Renal cortex interstitium (tissue), 11 donors: ENCODE results near the gene GPRIN2. TPM values are rescaled to one million over a fixed set of nuclear protein-coding genes. Genes with fewer than 3 reads are reported as not detected.
"Not testable (repeated sequence)": the region's sequence is repeated elsewhere in the genome, so short reads cannot be mapped to it uniquely, and the experiment has no call there.

Experiments
- DNase-seq, 11 donors: peaks; one replicate each; pipeline ENCODE4 v3.0.0-alpha.2; 2013; ENCODE audit warnings: low read depth in 9 of 11, low spot score in 4 of 11; ENCODE audit errors: extremely low read depth in 1 of 11
- polyA plus RNA-seq, 3 donors: library from polyadenylated mRNA; unstranded; fragments of 120-200 nt; gene quantifications; one replicate each; pipeline ENCODE4 v1.2.1, GENCODE V29; 2013; ENCODE audit not compliant: insufficient read length in 3 of 3

Gene GPRIN2
- polyA plus RNA-seq, 3 donors, result 3.1 to 7.0 (median 3.8) TPM

DNA sequence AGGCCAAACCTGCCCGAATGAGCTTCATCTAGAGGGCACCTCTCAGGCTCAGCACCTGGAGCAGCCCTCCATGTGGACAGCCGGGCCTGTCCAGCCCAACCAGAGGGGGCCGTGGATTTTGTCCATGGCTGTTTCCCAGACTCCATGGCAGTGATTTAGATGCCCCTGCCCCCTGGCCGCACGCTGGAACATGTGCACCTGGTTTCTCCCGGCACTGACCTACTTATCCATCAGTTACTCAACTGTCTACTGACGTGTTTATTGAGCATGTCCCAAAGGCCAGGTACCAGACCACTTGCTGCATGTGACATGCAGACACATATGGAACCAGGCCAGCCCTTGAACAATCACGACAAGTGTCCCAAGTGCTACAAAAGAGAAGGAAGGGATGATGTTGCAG lies 43.1 kb downstream of the GPRIN2 start:
- DNase-seq, result not testable (repeated sequence)

DNA sequence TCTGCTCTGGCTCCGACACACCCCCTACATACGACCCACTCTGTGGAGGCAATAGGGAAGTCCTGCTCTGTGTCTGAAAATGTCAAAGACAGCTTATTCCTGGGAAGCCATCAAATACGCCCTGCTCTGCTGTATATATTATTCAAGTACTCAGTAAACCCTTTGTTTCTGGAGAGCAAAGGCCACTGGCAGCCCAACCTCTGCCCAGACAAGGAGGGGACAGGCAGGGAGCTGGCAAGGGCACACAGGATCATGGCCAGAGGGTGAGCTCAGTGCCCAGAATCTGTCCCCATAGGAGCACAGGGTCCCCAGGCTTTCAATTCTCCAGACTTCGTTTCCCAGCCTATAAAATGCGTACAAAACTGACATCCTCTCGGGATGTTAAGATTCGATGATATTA lies 43.7 kb downstream of the GPRIN2 start:
- DNase-seq, result not testable (repeated sequence)

DNA sequence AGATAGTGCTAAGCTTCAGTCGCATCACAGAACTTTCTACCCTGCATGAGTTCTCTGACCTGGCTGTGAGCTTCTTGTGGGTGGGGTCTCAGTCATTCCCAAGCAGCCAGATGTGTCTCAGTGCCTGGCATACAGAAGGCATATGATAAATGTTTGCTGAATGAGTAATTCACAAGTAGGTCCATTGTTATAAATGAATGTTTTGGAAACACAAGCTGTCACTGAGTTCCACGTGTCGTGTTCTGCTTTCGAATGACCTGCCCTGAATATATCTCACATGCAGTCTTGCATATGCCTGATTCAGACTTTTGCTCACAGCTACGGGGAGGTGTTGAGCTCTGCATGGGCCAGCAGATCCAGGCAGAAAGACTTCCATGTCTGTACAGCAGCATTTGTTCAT lies 44.5 kb downstream of the GPRIN2 start:
- not testable (repeated sequence) for DNase-seq

Other genes with a start within 250 kb of the GPRIN2 start
- under 1 TPM; 0.09 to 0.14 (median 0.09) TPM for gene ANXA8L1, start 180.9 kb downstream of the GPRIN2 start, polyA plus RNA-seq
- not detected for gene NPY4R, start 90.7 kb downstream of the GPRIN2 start, polyA plus RNA-seq
- gene SYT15, start 22.5 kb upstream of the GPRIN2 start, polyA plus RNA-seq, result 10 to 100 TPM in 1 of 3 donors, 1 to 10 TPM in 2; 5.0 to 12.6 (median 8.2) TPM